Astrocyte (in vitro differentiated cells and primary cell): ENCODE measurements around the gene SPSB1. TPM values are rescaled to one million over a fixed set of nuclear protein-coding genes. Genes with fewer than 3 reads are reported as not detected.

Experiments
- DNase-seq: peaks from one replicate; pipeline ENCODE4 v3.0.0-alpha.2; 2010; ENCODE audit warnings: low read depth
- FAIRE-seq: peaks from 2 replicates; lab custom pipeline; 2011; peaks lifted over from hg19 to GRCh38; lab: Jason Lieb, UNC
- H2AFZ ChIP-seq: 2 replicates; pipeline ENCODE4 v1.6.0; 2012; ENCODE audit warnings: low read depth, low read length, inconsistent platforms
- H3K27ac ChIP-seq: 2 replicates; pipeline ENCODE4 v1.5.1; 2011; ENCODE audit warnings: low read depth, low read length, inconsistent platforms
- H3K27me3 ChIP-seq: 2 replicates; pipeline ENCODE4 v1.6.0; 2011; ENCODE audit warnings: low read length, inconsistent platforms; ENCODE audit not compliant: insufficient read depth
- H3K36me3 ChIP-seq: 2 replicates; pipeline ENCODE4 v1.5.1; 2011; ENCODE audit warnings: low read length, inconsistent platforms; ENCODE audit not compliant: insufficient read depth
- H3K4me1 ChIP-seq: 2 replicates; pipeline ENCODE4 v1.5.1; 2011; ENCODE audit warnings: low read length, inconsistent platforms; ENCODE audit not compliant: insufficient read depth
- H3K4me2 ChIP-seq: 2 replicates; pipeline ENCODE4 v1.6.0; 2012; ENCODE audit warnings: low read length, inconsistent platforms
- H3K4me3 ChIP-seq: 2 replicates; pipeline ENCODE4 v1.5.1; 2011; ENCODE audit warnings: low read depth, mild to moderate bottlenecking, low read length, inconsistent platforms; ENCODE audit not compliant: insufficient read depth
- H3K79me2 ChIP-seq: 2 replicates; pipeline ENCODE4 v1.6.0; 2012; ENCODE audit warnings: mild to moderate bottlenecking, low read length, inconsistent platforms; ENCODE audit not compliant: insufficient read depth
- H3K9ac ChIP-seq: 2 replicates; pipeline ENCODE4 v1.6.0; 2012; ENCODE audit warnings: mild to moderate bottlenecking, low read length, inconsistent platforms
- H3K9me3 ChIP-seq: 2 replicates; pipeline ENCODE4 v1.5.1; 2012; ENCODE audit warnings: low read depth, mild to moderate bottlenecking, low read length, inconsistent platforms; ENCODE audit not compliant: insufficient read depth
- H4K20me1 ChIP-seq: 2 replicates; pipeline ENCODE4 v1.6.0; 2012; ENCODE audit warnings: low read length, inconsistent platforms; ENCODE audit not compliant: insufficient read depth
- H3K27ac Mint-ChIP-seq: one replicate; pipeline ENCODE4 v1.8.0; 2021; ENCODE audit warnings: mild to moderate bottlenecking, mixed read lengths; ENCODE audit not compliant: unreplicated experiment
- H3K27me3 Mint-ChIP-seq: one replicate; pipeline ENCODE4 v1.8.0; 2021; ENCODE audit warnings: low read depth, mixed read lengths; ENCODE audit not compliant: unreplicated experiment
- H3K36me3 Mint-ChIP-seq: one replicate; pipeline ENCODE4 v1.8.0; 2021; ENCODE audit warnings: low read depth, mixed read lengths; ENCODE audit not compliant: unreplicated experiment
- H3K4me1 Mint-ChIP-seq: one replicate; pipeline ENCODE4 v1.8.0; 2021; ENCODE audit warnings: low read depth, mixed read lengths; ENCODE audit not compliant: unreplicated experiment
- H3K4me3 Mint-ChIP-seq: one replicate; pipeline ENCODE4 v1.8.0; 2021; ENCODE audit warnings: mild to moderate bottlenecking, moderate library complexity, mixed read lengths; ENCODE audit not compliant: unreplicated experiment
- H3K9me3 Mint-ChIP-seq: one replicate; pipeline ENCODE4 v1.8.0; 2021; ENCODE audit warnings: mild to moderate bottlenecking, mixed read lengths; ENCODE audit not compliant: unreplicated experiment
- EZH2 ChIP-seq: IDR thresholded peaks from 2 replicates; pipeline ENCODE4 v1.6.1; 2012; ENCODE audit warnings: mild to moderate bottlenecking, low read length, inconsistent platforms; ENCODE audit not compliant: insufficient read depth
- total RNA-seq: library from RNA; stranded (reverse); gene quantifications from 2 replicates; pipeline ENCODE4 v1.2.1, GENCODE V29; 2021
- TF ChIP-seq, protein P1 (sequence below): IDR thresholded peaks from 2 replicates; pipeline ENCODE4 v1.5.1; 2011; ENCODE audit warnings: low read depth, mild to moderate bottlenecking, inconsistent platforms, low read length, moderate library complexity; ENCODE audit not compliant: insufficient read depth

Gene SPSB1
- total RNA-seq, 1 donor from 2014 or later = 53.5 TPM

DNA sequence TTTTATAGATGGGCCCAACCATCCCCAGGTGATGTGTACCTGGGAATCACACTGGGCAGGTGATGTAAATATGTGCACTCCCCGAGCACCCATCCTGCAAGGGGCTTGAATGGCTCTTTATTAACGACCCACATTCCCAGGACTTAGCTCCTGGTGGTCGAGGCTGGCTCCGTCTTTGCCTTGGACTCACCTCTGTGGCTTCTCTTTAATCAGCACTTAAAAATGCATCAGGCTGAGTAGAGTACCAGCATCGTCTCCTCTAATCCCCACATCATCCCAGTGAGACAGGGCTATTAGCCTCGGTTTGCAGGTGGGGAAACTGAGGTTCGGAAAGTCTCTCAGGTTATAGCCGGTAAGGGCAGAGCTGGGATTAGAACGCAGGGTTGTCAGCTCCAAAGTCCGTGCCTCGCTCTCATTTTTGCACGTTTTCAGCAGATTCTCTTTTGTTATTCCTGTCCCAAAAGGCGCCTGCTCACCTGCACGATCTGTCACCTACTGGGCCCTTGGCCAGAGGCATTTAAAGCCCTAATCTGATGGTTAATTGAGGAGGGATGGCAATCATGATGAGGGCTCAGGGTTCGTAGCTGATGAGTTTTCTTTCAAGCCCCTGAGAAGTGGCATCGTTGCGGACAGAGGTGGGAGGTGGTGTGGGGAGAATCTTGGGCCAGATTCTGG is 29.4 kb downstream of the SPSB1 start:
- H3K9me3 ChIP-seq = no peaks in the 10 kb centered on the region
- H3K4me1 ChIP-seq = peaks cover 60% of the 10 kb centered on the region
- FAIRE-seq = no peak
- peak overlapping the region; percentile 67 for H3K4me2 ChIP-seq
- H3K9ac ChIP-seq = peak overlapping the region; percentile 45
- no peak overlapping the region for H3K27ac ChIP-seq
- H3K79me2 ChIP-seq = peaks cover 100% of the 10 kb centered on the region
- H2AFZ ChIP-seq = no peak overlapping the region
- peak overlapping the region; percentile 75 for H3K27ac Mint-ChIP-seq
- no peaks in the 10 kb centered on the region for H3K27me3 ChIP-seq
- peaks cover 49% of the 10 kb centered on the region for H3K4me1 Mint-ChIP-seq
- H3K4me3 ChIP-seq = no peak overlapping the region
- H3K27me3 Mint-ChIP-seq = no peaks in the 10 kb centered on the region
- no peak for DNase-seq
- H4K20me1 ChIP-seq = peaks cover 97% of the 10 kb centered on the region
- H3K4me3 Mint-ChIP-seq = no peak overlapping the region
- no peaks in the 10 kb centered on the region for H3K9me3 Mint-ChIP-seq
- TF ChIP-seq, protein P1, sequence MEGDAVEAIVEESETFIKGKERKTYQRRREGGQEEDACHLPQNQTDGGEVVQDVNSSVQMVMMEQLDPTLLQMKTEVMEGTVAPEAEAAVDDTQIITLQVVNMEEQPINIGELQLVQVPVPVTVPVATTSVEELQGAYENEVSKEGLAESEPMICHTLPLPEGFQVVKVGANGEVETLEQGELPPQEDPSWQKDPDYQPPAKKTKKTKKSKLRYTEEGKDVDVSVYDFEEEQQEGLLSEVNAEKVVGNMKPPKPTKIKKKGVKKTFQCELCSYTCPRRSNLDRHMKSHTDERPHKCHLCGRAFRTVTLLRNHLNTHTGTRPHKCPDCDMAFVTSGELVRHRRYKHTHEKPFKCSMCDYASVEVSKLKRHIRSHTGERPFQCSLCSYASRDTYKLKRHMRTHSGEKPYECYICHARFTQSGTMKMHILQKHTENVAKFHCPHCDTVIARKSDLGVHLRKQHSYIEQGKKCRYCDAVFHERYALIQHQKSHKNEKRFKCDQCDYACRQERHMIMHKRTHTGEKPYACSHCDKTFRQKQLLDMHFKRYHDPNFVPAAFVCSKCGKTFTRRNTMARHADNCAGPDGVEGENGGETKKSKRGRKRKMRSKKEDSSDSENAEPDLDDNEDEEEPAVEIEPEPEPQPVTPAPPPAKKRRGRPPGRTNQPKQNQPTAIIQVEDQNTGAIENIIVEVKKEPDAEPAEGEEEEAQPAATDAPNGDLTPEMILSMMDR = no peak
- no peak for TF ChIP-seq EZH2
- no peaks in the 10 kb centered on the region for H3K36me3 ChIP-seq
- H3K36me3 Mint-ChIP-seq = peaks cover 20% of the 10 kb centered on the region

DNA sequence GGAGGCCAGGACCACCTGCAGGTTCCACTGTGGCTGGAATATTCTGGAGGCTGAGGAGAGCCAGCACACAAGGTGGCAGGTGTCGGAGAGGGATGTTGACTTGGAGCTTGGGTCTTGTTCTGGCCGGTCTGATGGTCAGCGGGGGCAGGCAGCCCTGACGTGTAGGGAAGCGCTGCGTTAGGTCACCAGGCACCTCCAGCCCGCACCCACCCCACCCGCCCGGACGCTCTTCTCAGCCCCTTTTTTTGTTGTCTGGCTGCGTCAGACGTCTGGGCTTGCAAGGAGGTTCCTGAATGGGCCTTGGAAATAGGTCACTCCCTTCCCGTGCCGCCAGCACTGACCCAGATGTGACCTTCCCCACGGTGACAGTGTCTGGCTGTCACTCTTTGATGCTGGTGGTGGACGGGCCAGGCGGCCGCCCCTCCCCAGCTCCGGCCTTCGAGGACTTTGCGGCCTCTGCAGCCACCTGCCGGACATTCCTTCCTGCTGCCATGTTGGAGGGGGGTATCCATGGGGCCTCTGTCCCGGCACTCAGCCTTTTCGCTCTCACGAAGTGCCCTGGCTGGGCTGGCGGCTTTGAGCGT is 30.1 kb downstream of the SPSB1 start:
- Histone ChIP-seq H3K79me2 (peaks cover 100% of the 10 kb centered on the region), H3K4me2 (no peak overlapping the region), H3K9me3 (no peaks in the 10 kb centered on the region), H3K36me3 (no peaks in the 10 kb centered on the region), H3K27me3 (no peaks in the 10 kb centered on the region), H3K27ac (no peak overlapping the region), H3K4me1 (peaks cover 54% of the 10 kb centered on the region), H3K4me3 (no peak overlapping the region), H3K9ac (no peak overlapping the region), H4K20me1 (peaks cover 98% of the 10 kb centered on the region), H2AFZ (no peak overlapping the region)
- H3K4me3 Mint-ChIP-seq = no peak overlapping the region
- H3K9me3 Mint-ChIP-seq = no peaks in the 10 kb centered on the region
- peak overlapping the region; percentile 62 for H3K27ac Mint-ChIP-seq
- peaks cover 20% of the 10 kb centered on the region for H3K36me3 Mint-ChIP-seq
- FAIRE-seq (no peak), DNase-seq (no peak)
- no peaks in the 10 kb centered on the region for H3K27me3 Mint-ChIP-seq
- H3K4me1 Mint-ChIP-seq = peaks cover 48% of the 10 kb centered on the region
- no peak for TF ChIP-seq EZH2

DNA sequence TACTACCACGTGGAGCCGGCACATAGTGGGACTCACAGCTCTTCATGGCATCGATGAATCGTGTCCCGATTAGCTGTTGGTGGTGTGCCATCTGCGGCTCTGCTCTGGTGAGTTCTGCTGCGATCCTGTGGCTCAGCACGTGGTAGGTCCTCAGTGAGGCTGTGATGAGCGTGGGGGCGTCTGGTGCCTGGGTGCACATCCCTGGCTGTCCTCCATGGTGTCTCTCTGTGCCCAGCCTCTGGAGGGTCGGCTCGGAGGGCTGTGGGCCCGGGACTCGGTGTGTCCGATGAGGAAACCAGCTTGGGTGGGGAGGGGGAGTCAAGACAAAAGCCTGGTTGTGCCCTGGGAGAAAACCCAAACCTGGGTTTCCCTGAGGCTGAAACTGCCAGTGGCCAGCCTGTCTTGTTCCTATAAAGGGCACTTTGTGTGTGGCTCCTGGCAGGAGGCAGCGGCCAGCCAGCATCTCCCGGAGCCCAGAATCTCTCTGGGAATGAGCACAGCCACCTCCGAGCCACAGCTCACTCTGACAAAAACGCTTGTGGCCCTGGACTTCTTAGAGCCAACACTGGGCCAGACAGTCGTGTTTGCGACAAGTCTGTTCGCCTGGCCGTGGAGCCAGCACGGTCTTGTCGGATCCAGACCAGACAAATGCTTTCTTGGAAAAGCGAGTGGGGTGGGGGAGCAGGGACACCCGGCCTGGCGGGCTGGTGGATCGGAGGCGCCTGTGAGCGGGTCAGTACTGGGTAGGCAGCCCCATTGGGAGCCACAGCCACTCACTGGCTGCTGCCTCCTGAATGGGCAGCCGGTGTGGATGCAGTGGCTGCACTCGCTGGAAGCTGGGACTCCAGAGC is 31.8 kb downstream of the SPSB1 start:
- Histone ChIP-seq H3K36me3 (no peaks in the 10 kb centered on the region), H3K79me2 (peaks cover 100% of the 10 kb centered on the region), H3K9ac (no peak overlapping the region), H3K27me3 (no peaks in the 10 kb centered on the region), H4K20me1 (peaks cover 98% of the 10 kb centered on the region), H3K4me2 (no peak overlapping the region), H2AFZ (no peak overlapping the region), H3K9me3 (no peaks in the 10 kb centered on the region), H3K4me3 (no peak overlapping the region), H3K27ac (no peak overlapping the region), H3K4me1 (peaks cover 45% of the 10 kb centered on the region)
- Mint-ChIP-seq H3K27me3 (no peaks in the 10 kb centered on the region), H3K36me3 (peaks cover 20% of the 10 kb centered on the region), H3K9me3 (no peaks in the 10 kb centered on the region), H3K4me1 (peaks cover 51% of the 10 kb centered on the region), H3K27ac (no peak overlapping the region), H3K4me3 (no peak overlapping the region)
- FAIRE-seq = no peak
- no peak for TF ChIP-seq EZH2
- TF ChIP-seq, protein P1 = no peak
- no peak for DNase-seq
